GM21381 (cell line): ENCODE measurements around the gene A3GALT2.

Experiments
- ATAC-seq: cut with Tn5 transposase; IDR thresholded peaks from one replicate; pipeline ENCODE4 v1.9.1; 2021; ENCODE audit warnings: mild to moderate bottlenecking, moderate library complexity; ENCODE audit not compliant: unreplicated experiment

The A3GALT2 gene

GRCh38 chr1:33332881-33333280 is 12.0 kb upstream of the A3GALT2 start:
- ATAC-seq, result no peak

- no peak for ATAC-seq
Measured at GRCh38 chr1:33332357-33332789, 11.5 kb upstream of the A3GALT2 start.

- no peak for ATAC-seq
Measured at GRCh38 chr1:33331444-33332356, 10.8 kb upstream of the A3GALT2 start.

DNA sequence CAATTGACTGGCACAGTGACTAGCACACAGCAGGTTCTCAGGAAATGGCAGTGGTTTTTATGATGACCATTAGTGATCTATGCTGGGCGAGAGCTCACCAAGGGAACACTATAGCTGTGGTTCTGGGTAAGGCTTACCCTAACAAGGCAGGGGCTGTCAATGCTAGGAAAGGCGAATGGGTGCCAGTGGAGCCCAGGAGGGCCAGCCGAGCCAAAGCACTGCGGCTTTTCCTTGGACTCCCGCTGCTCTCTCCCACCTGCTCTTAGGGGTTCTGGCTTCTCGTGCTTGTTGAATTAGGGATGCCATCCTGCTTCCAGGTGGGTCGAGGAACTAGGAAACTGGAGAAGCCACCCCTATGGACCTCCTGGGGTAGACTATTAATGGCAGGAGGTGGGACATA is 10.0 kb upstream of the A3GALT2 start:
- no peak for ATAC-seq

DNA sequence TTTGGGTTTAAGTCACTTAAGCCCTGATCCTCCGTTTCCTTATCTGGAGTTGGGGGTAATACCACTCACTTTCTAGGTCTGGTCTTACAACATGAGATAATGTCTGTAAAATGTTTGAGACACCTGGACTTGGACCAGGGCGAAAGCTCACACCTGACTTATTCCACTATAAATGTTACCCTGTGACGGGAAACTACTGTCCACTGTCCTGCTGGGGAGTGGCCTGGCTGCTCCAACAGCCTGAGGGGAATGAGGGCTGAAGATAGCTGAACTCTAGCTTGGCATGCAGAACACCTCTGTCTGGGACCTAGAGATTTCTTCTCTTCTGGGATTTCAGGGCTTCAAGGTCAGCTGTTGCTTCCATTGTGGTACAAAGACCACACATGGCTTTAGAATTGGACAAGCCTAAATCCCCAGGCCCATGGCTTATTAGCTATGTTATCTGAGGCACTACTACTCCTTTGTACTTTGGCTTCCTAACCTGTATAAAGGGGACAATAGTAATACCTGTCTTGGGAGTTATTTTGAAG is 9.5 kb upstream of the A3GALT2 start:
- no peak for ATAC-seq

DNA sequence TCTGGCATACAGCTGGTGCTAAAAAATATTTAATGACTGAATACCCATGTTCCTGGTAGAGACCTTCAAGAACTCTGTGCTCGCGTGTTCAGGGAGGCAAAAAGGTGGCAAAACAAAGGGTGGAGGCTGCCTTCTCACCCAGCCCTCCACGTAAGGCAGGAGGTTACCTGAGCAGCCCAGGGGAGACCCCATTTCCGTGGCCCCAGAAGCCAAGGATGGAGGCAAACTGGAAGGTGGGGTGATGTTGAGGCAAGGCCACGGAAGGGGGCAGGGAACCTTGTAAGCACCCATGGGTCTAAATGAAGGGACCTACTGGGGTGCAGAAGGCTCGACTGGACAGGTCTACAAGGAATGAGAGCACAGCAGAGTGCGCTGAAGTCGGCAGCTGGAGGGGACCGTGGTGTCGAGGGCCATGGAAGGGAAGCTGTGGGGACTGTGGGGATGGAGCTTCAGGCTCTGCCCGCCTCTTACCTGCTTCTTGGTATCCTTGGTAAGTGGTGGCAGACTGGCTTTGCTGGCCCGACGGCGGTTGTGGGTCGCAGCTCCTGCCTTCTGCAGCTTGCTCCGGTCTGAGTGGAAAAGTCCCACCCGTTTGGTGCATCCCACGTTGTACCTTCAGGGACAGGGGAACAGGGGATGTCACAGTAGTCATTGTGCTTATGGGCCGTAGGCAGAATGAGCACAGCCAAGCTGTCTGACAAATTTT is 8.9 kb upstream of the A3GALT2 start:
- ATAC-seq, result no peak

DNA sequence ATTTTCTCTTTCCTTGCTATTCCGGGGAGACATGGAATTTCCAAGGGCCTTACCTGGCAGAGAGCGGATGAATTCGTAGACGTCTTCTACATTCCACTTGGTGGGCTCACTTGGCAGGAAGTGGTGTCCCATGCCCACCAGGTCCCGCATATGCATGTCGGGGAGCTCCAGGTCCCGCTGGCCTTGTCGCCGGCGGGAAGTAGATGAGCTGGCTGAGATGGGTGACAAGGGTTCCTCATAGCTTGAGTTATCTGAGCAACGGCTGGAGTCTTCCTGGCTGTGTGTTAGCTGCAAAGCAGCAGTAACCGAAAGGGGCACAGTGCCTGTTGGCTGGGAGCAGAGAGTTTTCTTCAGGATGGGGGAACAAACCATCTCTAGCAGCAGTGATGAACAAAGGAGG is 7.9 kb upstream of the A3GALT2 start:
- ATAC-seq, result no peak

DNA sequence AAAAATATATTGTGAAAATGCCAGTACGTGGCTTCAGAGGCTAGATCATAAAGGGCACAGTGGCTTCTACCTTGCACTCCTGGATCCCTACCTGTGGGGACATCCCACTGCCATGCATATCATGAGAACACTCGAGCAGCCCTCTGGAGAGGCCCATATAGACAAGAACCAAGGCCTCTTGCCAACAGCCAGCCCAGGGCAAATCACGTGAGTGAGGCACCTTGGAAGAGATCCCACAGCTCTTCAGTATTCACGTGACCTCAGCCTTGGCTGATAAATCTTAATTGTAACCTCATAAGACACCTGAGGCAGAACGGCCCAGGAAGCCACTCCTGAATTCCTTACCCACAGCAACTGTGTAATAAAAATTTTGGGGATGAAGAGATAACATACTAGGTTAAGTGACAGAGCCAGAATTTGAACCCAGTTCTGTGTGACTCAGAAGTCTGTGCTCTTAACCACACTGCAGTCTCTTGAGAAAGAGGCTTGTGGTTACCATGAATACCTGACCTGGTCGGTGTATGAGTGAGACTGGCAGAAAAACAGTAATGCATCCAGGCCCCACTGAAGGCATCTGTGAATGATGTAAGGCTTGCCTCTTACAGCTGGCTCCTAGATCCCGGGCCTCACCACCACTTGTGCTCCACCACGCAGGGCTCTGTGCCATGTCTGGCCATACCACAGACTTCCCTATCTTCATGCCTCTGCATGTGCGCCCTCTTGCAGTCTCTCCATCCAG is 6.9 kb upstream of the A3GALT2 start:
- no peak for ATAC-seq

- no peak for ATAC-seq
Measured at GRCh38 chr1:33326785-33327184, 5.9 kb upstream of the A3GALT2 start.

DNA sequence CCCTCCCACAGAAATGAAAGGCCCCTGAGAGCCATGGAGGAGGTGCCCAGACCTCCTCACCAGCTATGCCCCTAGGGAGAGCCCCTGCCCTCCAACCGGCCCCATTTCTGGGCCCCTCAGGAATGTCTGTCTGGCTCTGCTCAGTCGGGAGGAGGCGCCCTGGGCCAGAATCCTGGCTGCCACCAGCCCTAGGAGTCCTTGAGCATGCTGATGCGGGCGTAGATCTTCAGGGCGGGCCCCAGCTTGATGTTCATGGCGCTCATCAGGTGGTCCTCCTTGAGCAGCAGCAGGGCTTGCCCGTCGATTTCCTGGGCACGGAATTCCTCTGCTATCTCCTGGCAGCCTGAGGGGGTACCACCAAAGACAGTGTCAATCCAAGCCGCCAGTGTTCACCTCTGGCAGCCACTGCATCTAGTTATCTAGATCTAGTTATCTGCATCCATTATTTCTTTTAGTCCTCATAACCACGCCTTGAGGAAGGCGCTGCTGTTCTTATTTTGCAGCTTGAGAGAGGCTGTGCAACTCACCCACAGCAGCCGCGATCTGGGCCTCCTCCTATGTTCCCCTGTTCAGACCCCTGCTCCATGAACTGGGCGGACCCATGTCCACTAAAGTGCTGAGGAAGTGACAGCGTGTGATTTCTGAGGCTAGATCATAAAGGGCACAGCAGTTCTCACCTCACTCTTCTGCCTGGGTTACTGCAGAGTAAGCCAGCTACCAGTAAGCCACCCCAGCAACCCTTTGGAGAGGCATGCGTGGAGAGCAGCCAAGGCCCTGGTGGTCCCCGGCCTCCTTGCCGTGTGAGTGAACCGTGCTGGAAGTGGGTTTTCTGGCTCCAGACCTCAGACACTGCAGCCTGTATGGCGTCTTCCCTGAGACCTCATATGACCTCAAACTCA is 4.0 kb upstream of the A3GALT2 start:
- ATAC-seq, result no peak

DNA sequence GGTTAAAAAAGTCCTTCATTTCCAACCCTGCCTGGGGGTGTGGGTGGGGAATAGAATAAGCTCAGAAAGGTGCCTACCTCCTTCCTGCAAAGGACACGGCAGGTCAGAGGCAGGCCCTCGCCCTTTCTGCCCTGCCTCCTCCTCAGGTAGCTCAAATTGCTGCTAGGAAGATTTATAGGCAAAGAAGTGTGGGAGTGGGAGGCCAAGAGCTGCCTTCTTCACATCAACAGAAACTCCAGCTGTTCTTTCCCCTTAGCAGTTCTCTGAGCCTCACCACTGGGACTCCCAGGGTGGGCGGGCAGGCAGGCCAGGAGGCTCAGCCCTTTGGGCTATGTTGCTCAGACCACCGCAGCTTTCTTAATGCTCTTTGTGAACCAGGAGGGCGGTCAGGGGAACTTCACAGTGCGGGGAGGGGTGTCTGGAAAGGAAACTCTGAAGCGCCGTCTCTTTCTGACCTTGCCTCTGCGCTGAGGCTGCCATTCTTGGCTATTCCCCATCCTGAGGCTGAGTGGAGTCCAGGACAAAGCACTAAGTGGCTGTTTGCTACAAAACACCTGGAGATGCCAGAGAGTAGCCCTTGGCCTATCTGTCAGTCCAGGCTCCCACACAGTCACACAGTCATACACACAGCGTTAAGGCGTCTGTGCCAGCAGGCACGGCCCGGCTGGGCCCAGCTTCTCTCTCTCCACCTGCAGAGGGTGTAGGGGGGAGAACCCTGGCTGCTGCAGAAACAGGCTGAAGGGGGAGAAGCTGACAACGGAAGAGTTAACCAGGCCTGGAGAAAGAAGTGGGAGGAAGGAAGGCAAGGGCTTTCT is 3.0 kb upstream of the A3GALT2 start:
- no peak for ATAC-seq

- no peak for ATAC-seq
Measured at GRCh38 chr1:33322870-33323585, 2.1 kb upstream of the A3GALT2 start.

GRCh38 chr1:33322109-33322508 is 1.2 kb upstream of the A3GALT2 start:
- no peak for ATAC-seq

GRCh38 chr1:33321178-33321577 is 280 bp upstream of the A3GALT2 start:
- no peak for ATAC-seq

GRCh38 chr1:33319949-33320618 is 814 bp downstream of the A3GALT2 start:
- ATAC-seq, result no peak

DNA sequence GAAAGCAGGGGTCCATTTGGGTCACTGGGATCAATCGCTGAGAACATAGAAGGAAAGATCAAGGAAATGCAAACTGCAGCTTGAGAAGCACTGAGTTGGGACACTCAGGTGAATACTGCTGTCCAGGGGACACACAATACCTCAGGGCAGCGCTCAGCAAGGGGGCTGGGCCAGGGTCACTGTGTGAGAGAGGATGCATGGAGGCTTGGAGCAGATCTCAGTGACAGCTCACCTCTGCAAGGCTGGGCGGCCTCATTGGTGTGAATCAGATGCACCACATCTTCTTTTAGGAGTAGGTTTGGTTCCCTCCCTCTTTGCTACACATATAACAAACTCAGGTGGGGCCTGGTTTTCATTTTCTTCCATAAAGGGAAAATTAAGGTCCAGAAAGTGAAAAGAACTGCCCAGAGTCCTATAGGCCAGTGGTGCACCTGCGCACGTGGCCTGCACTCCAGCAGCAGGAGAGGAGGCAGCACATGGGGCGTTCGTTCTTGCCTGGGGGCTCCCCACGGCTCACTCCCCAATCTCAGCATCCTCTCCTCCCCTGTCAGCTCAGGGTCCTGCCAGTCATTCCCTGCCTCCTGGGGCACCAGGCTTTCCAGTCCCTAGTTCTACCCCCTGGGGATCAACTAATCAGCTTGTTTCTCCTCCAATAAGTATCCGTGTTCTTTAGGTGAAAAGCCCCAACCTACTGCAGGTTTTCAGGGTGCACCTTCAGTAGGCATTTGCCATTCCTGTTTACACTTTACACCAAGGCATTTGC is 1.5 kb downstream of the A3GALT2 start:
- no peak for ATAC-seq

GRCh38 chr1:33317946-33318345 is 3.0 kb downstream of the A3GALT2 start:
- no peak for ATAC-seq
